ENCODE measurements around the gene HCAR2.
"Not testable (repeated sequence)": the region's sequence is repeated elsewhere in the genome, so short reads cannot be mapped to it uniquely, and the experiment has no call there.

The HCAR2 gene

DNA sequence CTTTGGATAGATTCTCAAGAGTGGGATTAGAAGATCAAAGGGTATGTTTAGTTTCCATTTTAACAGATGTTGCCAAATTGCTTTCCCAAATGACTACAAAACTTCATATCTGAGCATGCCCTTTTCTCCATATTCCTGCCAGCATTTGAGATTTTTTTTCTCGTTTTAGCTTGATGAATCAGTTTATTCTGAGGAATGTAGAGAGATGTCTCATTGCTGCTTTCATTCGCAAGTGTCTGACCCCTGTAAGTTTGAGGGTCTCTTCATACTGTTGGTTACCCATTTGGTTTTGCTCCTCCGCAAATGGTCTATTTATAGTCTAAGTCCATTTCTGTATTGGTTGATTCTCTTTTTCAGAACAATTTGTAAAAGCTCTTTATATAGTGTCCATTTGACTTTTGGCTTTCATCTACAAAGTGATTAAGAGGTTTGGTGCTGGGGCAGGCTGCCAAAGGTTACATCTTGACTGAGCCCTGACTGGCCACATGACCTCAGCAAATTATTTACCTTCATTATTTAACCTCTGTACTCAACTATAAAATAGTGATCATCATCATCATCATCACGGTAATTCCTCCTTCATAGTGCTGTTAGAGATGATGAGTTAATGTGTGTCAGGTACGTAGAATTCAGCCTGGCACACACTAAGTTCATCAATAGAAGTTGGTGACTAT is 33.6 kb downstream of the HCAR2 start:
- no peak for DNase-seq
- Histone ChIP-seq H3K27me3 (replicated peaks; ENCODE audit: control insufficient read depth, insufficient read depth, low read length, poor library complexity, severe bottlenecking) (no peaks in the 10 kb centered on the region), H3K9me3 (ENCODE audit: control insufficient read depth, low read length) (no peaks in the 10 kb centered on the region), H3K4me3 (ENCODE audit: insufficient read depth, low read depth, low read length, poor library complexity, severe bottlenecking) (no peak overlapping the region), H3K36me3 (ENCODE audit: control insufficient read depth, insufficient read depth, low read length) (no peaks in the 10 kb centered on the region), H3K27ac (ENCODE audit: insufficient read depth, low read length, poor library complexity, severe bottlenecking) (no peak overlapping the region), H3K4me1 (ENCODE audit: control insufficient read depth, insufficient read depth, low read length, poor library complexity, severe bottlenecking) (no peaks in the 10 kb centered on the region)

- Histone ChIP-seq H3K27me3 (replicated peaks; ENCODE audit: control insufficient read depth, insufficient read depth, low read length, poor library complexity, severe bottlenecking) (no peaks in the 10 kb centered on the region), H3K4me1 (ENCODE audit: control insufficient read depth, insufficient read depth, low read length, poor library complexity, severe bottlenecking) (no peaks in the 10 kb centered on the region), H3K4me3 (ENCODE audit: insufficient read depth, low read depth, low read length, poor library complexity, severe bottlenecking) (no peak overlapping the region), H3K27ac (ENCODE audit: insufficient read depth, low read length, poor library complexity, severe bottlenecking) (no peak overlapping the region), H3K36me3 (ENCODE audit: control insufficient read depth, insufficient read depth, low read length) (no peaks in the 10 kb centered on the region), H3K9me3 (ENCODE audit: control insufficient read depth, low read length) (no peaks in the 10 kb centered on the region)
- DNase-seq, result no peak
These were observed 34.9 kb downstream of the HCAR2 start for GRCh38 chr12:122668268-122668667.

DNA sequence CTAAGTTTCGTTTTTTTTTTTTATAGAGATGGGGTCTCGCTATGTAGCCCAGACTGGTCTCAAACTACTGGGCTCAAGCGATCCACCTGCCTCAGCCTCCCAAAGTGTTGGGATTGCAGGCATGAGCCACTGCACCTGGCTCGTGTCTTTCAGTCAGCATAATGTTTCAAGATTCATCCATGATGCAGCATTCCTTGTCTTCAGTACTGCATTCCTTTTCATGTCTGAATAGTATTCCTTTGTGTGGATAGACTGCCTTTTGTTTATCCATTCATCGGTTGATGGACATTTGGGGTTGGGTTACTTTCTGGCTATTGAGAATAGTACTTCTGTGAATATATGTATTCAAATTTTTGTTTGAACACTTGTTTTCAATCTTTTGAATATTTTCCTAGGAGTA is 37.4 kb downstream of the HCAR2 start:
- no peaks in the 10 kb centered on the region for H3K9me3 ChIP-seq (ENCODE audit: control insufficient read depth, low read length)
- no peak for DNase-seq
- H3K27ac ChIP-seq (ENCODE audit: insufficient read depth, low read length, poor library complexity, severe bottlenecking), result no peak overlapping the region
- no peaks in the 10 kb centered on the region for H3K4me1 ChIP-seq (ENCODE audit: control insufficient read depth, insufficient read depth, low read length, poor library complexity, severe bottlenecking)
- no peak overlapping the region for H3K4me3 ChIP-seq (ENCODE audit: insufficient read depth, low read depth, low read length, poor library complexity, severe bottlenecking)
- H3K27me3 ChIP-seq (replicated peaks; ENCODE audit: control insufficient read depth, insufficient read depth, low read length, poor library complexity, severe bottlenecking), result no peaks in the 10 kb centered on the region
- no peaks in the 10 kb centered on the region for H3K36me3 ChIP-seq (ENCODE audit: control insufficient read depth, insufficient read depth, low read length)

DNA sequence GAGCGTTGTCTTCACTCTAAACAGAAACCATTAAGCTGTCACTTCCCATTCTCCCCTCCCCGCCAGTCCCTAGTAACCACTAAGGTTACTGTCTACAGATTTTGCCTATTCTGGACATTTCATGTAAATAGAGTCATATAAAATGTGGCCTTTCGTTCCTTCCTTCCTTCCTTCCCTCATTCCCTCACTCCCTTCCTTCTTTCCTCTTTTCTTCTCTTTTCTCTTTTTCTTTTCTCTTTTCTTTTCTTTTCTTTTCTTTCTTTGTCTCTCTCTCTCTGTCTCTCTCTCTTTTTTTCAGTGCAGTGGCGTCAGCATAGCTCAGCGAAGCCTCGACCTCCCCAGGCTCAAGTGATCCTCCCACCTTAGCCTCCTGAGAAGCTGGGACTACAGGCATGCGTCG is 37.8 kb downstream of the HCAR2 start:
- no peak for DNase-seq
- Histone ChIP-seq H3K9me3 (ENCODE audit: control insufficient read depth, low read length) (no peaks in the 10 kb centered on the region), H3K4me3 (ENCODE audit: insufficient read depth, low read depth, low read length, poor library complexity, severe bottlenecking) (no peak overlapping the region), H3K4me1 (ENCODE audit: control insufficient read depth, insufficient read depth, low read length, poor library complexity, severe bottlenecking) (no peaks in the 10 kb centered on the region), H3K27me3 (replicated peaks; ENCODE audit: control insufficient read depth, insufficient read depth, low read length, poor library complexity, severe bottlenecking) (no peaks in the 10 kb centered on the region), H3K27ac (ENCODE audit: insufficient read depth, low read length, poor library complexity, severe bottlenecking) (no peak overlapping the region), H3K36me3 (ENCODE audit: control insufficient read depth, insufficient read depth, low read length) (no peaks in the 10 kb centered on the region)

DNA sequence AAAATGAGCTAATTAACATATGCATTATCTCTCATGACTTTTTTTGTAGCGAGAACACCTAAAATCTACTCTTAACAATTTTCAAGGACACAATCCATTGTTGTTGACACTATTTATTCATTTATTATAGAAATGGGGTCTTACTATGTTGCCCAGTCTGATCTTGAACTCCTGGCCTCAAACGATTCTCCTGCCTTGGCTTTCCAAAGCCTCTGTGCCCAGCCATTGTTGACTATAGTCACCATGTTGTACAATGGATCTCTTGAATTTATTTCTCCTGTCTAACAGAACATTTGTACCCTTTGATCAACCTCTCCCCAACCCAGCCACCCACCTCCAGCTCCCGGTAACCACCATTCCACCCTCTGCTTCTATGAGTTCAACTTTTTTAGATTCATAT is 41.2 kb downstream of the HCAR2 start:
- DNase-seq, result no peak

GRCh38 chr12:122661246-122661645 is 41.9 kb downstream of the HCAR2 start:
- Histone ChIP-seq H3K36me3 (ENCODE audit: control insufficient read depth, insufficient read depth, low read length) (no peaks in the 10 kb centered on the region), H3K4me1 (ENCODE audit: control insufficient read depth, insufficient read depth, low read length, poor library complexity, severe bottlenecking) (no peaks in the 10 kb centered on the region), H3K27me3 (replicated peaks; ENCODE audit: control insufficient read depth, insufficient read depth, low read length, poor library complexity, severe bottlenecking) (no peaks in the 10 kb centered on the region), H3K27ac (ENCODE audit: insufficient read depth, low read length, poor library complexity, severe bottlenecking) (no peak overlapping the region), H3K9me3 (ENCODE audit: control insufficient read depth, low read length) (no peaks in the 10 kb centered on the region), H3K4me3 (ENCODE audit: insufficient read depth, low read depth, low read length, poor library complexity, severe bottlenecking) (no peak overlapping the region)
- DNase-seq, result no peak

More for the DNA sequence above, 41.2 kb downstream of the HCAR2 start:
- Histone ChIP-seq H3K4me1 (ENCODE audit: control insufficient read depth, insufficient read depth, low read length, poor library complexity, severe bottlenecking) (no peaks in the 10 kb centered on the region), H3K27me3 (replicated peaks; ENCODE audit: control insufficient read depth, insufficient read depth, low read length, poor library complexity, severe bottlenecking) (no peaks in the 10 kb centered on the region), H3K4me3 (ENCODE audit: insufficient read depth, low read depth, low read length, poor library complexity, severe bottlenecking) (no peak overlapping the region), H3K36me3 (ENCODE audit: control insufficient read depth, insufficient read depth, low read length) (no peaks in the 10 kb centered on the region), H3K9me3 (ENCODE audit: control insufficient read depth, low read length) (no peaks in the 10 kb centered on the region), H3K27ac (ENCODE audit: insufficient read depth, low read length, poor library complexity, severe bottlenecking) (no peak overlapping the region)

DNA sequence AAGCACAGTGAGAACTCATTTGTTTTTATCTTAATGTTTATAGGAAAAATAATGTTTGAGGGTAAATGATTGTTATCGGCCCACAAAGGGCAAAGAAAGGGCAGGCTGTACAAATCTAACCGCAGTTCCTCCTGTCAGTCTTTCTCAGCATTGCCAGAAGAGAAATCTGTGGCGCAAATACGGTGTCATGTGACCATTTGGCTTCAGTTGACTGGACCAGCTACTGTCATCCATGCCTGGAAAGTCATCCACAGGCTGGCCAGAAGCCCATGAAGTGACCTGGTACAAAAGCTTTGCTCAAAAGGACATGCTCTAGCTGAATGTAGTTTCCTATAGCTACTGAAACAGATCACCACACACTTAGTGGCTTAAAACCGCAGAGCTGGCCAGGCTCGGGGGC is 43.6 kb downstream of the HCAR2 start:
- Histone ChIP-seq H3K27me3 (replicated peaks; ENCODE audit: control insufficient read depth, insufficient read depth, low read length, poor library complexity, severe bottlenecking) (no peaks in the 10 kb centered on the region), H3K9me3 (ENCODE audit: control insufficient read depth, low read length) (no peaks in the 10 kb centered on the region), H3K36me3 (ENCODE audit: control insufficient read depth, insufficient read depth, low read length) (no peaks in the 10 kb centered on the region), H3K27ac (ENCODE audit: insufficient read depth, low read length, poor library complexity, severe bottlenecking) (no peak overlapping the region), H3K4me1 (ENCODE audit: control insufficient read depth, insufficient read depth, low read length, poor library complexity, severe bottlenecking) (no peaks in the 10 kb centered on the region), H3K4me3 (ENCODE audit: insufficient read depth, low read depth, low read length, poor library complexity, severe bottlenecking) (no peak overlapping the region)
- DNase-seq, result no peak

- no peak for DNase-seq
- H3K9me3 ChIP-seq (ENCODE audit: control insufficient read depth, low read length), result no peaks in the 10 kb centered on the region
- no peak overlapping the region for H3K4me3 ChIP-seq (ENCODE audit: insufficient read depth, low read depth, low read length, poor library complexity, severe bottlenecking)
- H3K27ac ChIP-seq (ENCODE audit: insufficient read depth, low read length, poor library complexity, severe bottlenecking), result no peak overlapping the region
- no peaks in the 10 kb centered on the region for H3K4me1 ChIP-seq (ENCODE audit: control insufficient read depth, insufficient read depth, low read length, poor library complexity, severe bottlenecking)
- H3K36me3 ChIP-seq (ENCODE audit: control insufficient read depth, insufficient read depth, low read length), result no peaks in the 10 kb centered on the region
- H3K27me3 ChIP-seq (replicated peaks; ENCODE audit: control insufficient read depth, insufficient read depth, low read length, poor library complexity, severe bottlenecking), result no peaks in the 10 kb centered on the region
These were observed 46.9 kb downstream of the HCAR2 start for GRCh38 chr12:122656298-122656697.

- H3K27me3 ChIP-seq (replicated peaks; ENCODE audit: control insufficient read depth, insufficient read depth, low read length, poor library complexity, severe bottlenecking); H3K36me3 ChIP-seq (ENCODE audit: control insufficient read depth, insufficient read depth, low read length); H3K9me3 ChIP-seq (ENCODE audit: control insufficient read depth, low read length); DNase-seq; H3K4me1 ChIP-seq (ENCODE audit: control insufficient read depth, insufficient read depth, low read length, poor library complexity, severe bottlenecking); H3K4me3 ChIP-seq (ENCODE audit: insufficient read depth, low read depth, low read length, poor library complexity, severe bottlenecking); H3K27ac ChIP-seq (ENCODE audit: insufficient read depth, low read length, poor library complexity, severe bottlenecking): not testable (repeated sequence)
These were observed 49.9 kb downstream of the HCAR2 start for GRCh38 chr12:122653291-122653690.

- DNase-seq, result no peak
- Histone ChIP-seq H3K4me3 (ENCODE audit: insufficient read depth, low read depth, low read length, poor library complexity, severe bottlenecking) (no peak overlapping the region), H3K9me3 (ENCODE audit: control insufficient read depth, low read length) (no peaks in the 10 kb centered on the region), H3K36me3 (ENCODE audit: control insufficient read depth, insufficient read depth, low read length) (no peaks in the 10 kb centered on the region), H3K27ac (ENCODE audit: insufficient read depth, low read length, poor library complexity, severe bottlenecking) (no peak overlapping the region), H3K27me3 (replicated peaks; ENCODE audit: control insufficient read depth, insufficient read depth, low read length, poor library complexity, severe bottlenecking) (no peaks in the 10 kb centered on the region), H3K4me1 (ENCODE audit: control insufficient read depth, insufficient read depth, low read length, poor library complexity, severe bottlenecking) (no peaks in the 10 kb centered on the region)
These were observed 51.5 kb downstream of the HCAR2 start for GRCh38 chr12:122651520-122652224.

Data from effector memory CD4-positive, alpha-beta T cell (primary cell).